ENCODE measurements around the gene MYCBPAP. TPM values are rescaled to one million over a fixed set of nuclear protein-coding genes. Genes with fewer than 3 reads are reported as not detected.

The MYCBPAP gene
- total and polyA plus RNA-seq, 3 donors from 2014 or later, result 75.9 to 315 (median 91.7) TPM

DNA sequence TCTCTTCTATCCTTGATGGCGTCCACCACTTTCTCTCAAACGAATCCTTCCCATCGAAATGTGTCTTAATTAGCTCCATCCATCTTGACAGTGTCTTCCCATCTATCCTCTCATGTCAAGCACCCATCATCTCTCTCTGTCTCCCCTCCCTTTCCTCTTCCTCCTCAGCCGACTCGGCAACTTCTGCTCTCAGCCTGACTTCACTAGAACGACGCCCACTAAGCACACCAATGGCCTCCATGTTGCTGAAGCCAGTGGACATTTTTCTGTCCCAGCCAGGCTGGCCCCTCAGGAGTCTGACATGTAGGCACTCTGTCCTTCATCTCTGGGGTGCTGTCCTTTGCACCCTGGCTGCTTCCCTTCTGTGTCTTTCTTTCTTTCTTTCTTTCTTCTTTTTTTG lies 36.3 kb downstream of the MYCBPAP start:
- Histone ChIP-seq H3K36me3 (ENCODE audit: low read depth, missing control alignments) (no peaks in the 10 kb centered on the region), H3K4me1 (peaks cover 27% of the 10 kb centered on the region), H3K27ac (no peak overlapping the region), H3K9me3 (no peaks in the 10 kb centered on the region), H3K4me3 (no peak overlapping the region), H3K27me3 (no peaks in the 10 kb centered on the region)
- TF ChIP-seq, protein P1, sequence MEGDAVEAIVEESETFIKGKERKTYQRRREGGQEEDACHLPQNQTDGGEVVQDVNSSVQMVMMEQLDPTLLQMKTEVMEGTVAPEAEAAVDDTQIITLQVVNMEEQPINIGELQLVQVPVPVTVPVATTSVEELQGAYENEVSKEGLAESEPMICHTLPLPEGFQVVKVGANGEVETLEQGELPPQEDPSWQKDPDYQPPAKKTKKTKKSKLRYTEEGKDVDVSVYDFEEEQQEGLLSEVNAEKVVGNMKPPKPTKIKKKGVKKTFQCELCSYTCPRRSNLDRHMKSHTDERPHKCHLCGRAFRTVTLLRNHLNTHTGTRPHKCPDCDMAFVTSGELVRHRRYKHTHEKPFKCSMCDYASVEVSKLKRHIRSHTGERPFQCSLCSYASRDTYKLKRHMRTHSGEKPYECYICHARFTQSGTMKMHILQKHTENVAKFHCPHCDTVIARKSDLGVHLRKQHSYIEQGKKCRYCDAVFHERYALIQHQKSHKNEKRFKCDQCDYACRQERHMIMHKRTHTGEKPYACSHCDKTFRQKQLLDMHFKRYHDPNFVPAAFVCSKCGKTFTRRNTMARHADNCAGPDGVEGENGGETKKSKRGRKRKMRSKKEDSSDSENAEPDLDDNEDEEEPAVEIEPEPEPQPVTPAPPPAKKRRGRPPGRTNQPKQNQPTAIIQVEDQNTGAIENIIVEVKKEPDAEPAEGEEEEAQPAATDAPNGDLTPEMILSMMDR (IDR thresholded peaks at IDR 0.05), result no peak
- no peak for TF ChIP-seq POLR2A (IDR thresholded peaks at IDR 0.05)
- intact Hi-C loops (cut with DNase I; ENCODE audit: low total_unique reads), result loop anchor here (5.0 kb wide), 1 partner anchor 62 kb away; no protein-coding TSS in a partner anchor
- 90 to 91% methylated on average over 7 of the region's 7 CpGs for WGBS, 2 donors
- no peak for DNase-seq

DNA sequence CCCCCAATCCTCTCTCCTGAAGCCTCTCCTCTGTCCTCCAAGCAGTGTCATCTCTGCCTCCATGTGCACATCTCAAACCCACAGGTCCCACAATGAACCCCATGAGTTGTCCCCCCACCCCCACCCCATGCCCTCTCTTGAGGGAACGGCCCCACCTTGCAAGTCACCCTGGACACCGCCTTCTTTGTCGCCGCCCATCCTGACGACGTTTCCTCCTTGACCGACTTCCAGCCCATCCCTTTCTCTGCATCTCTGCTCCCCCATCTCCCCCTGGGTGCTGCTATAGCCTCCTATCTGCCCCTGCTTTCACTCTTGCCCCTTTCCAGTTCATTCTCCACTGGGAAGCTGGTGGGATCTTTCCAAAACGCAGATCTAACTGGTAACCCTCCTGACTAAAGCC lies 37.1 kb downstream of the MYCBPAP start:
- no peak overlapping the region for H3K4me3 ChIP-seq
- no peaks in the 10 kb centered on the region for H3K27me3 ChIP-seq
- DNase-seq, result no peak
- peaks cover 27% of the 10 kb centered on the region for H3K4me1 ChIP-seq
- WGBS, 2 donors, result 67 to 73% methylated on average over 8 of the region's 8 CpGs
- no peaks in the 10 kb centered on the region for H3K9me3 ChIP-seq
- no peak overlapping the region for H3K27ac ChIP-seq
- no peaks in the 10 kb centered on the region for H3K36me3 ChIP-seq (ENCODE audit: low read depth, missing control alignments)
- intact Hi-C loops (cut with DNase I; ENCODE audit: low total_unique reads), result loop anchor here (5.0 kb wide), 1 partner anchor 152 kb away; no protein-coding TSS in a partner anchor
- TF ChIP-seq, protein P1 (IDR thresholded peaks at IDR 0.05), result no peak
- TF ChIP-seq POLR2A (IDR thresholded peaks at IDR 0.05), result no peak

DNA sequence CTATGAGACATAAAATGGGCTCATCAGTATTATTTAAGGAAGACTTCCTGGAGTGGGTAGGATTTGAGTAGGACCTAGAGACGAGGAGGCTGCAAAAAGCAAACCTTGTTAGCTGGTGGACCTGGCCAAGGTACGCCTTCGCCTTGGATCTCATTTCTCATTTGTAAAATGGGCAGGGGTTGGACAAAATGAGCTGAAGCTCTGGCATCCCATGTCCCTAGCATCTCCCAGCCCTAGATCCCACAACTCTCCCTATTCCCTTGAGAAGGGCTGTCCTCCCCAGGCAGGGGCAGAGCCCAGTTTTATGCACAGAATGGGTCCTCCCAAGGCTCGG lies 38.4 kb downstream of the MYCBPAP start:
- Histone ChIP-seq H3K4me3 (peak overlapping the region; percentile 61 to 79), H3K36me3 (ENCODE audit: low read depth, missing control alignments) (no peaks in the 10 kb centered on the region), H3K27ac (peak overlapping the region in 1 of 2 donors; percentile 81), H3K4me1 (peaks cover 20% of the 10 kb centered on the region), H3K27me3 (no peaks in the 10 kb centered on the region), H3K9me3 (no peaks in the 10 kb centered on the region)
- TF ChIP-seq POLR2A (IDR thresholded peaks at IDR 0.05), result no peak
- TF ChIP-seq, protein P1 (IDR thresholded peaks at IDR 0.05), result no peak
- intact Hi-C loops (cut with DNase I; ENCODE audit: low total_unique reads), result loop anchor here (5.0 kb wide), 1 partner anchor 151 kb away; no protein-coding TSS in a partner anchor
- WGBS, 2 donors, result 36 to 63% methylated on average over 3 to 4 of the region's 4 CpGs
- DNase-seq, result no peak

DNA sequence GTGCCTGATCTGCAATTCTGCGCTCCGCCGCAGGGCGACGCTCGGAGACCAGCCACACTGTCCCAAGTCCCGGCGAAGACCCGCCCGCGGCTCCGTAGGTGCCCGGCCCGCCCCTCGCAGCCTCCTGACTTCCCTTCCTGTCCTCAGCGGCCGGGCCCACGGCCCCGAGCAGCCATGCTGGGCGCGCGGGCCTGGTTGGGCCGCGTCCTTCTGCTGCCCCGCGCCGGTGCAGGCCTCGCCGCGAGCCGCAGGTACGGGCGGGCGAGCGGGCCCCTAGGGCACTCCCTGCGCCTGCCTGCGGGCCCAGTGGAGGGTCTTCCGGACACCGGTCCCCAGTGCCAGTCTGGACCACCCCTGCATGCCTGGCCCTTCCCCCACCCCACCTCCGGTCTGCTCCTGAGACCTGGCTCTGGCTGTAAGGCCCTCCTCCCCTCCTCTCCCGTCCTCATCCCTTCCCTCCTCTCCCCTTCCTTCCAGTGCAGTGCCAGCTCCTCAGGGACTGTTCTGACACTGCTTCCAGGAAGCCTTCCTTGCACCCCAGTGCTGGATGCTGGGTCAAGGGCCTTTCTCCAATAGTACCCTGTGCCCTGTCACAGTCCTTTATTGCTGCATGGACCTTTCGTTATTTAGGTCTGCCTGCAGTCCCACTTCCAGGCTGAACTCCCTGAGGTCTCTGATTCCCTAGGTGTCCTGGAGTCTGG lies 38.9 kb downstream of the MYCBPAP start, which contains the start of gene SPATA20:
Gene SPATA20, plus strand, starts transcription at position 140 of the 701 bp plus-strand sequence. Its CDS starts 35 bp downstream, at position 175.
- H3K9me3 ChIP-seq, result no peaks in the 10 kb centered on the region
- WGBS, 2 donors, result 2 to 3% methylated on average over 13 to 42 of the region's 42 CpGs
- no peaks in the 10 kb centered on the region for H3K27me3 ChIP-seq
- H3K36me3 ChIP-seq (ENCODE audit: low read depth, missing control alignments), result no peaks in the 10 kb centered on the region
- peak within 1 kb of the TSS; percentile 61 to 79 for H3K4me3 ChIP-seq
- intact Hi-C loops (cut with DNase I; ENCODE audit: low total_unique reads), result loop anchor here (5.0 kb wide), 1 partner anchor 150 kb away; no protein-coding TSS in a partner anchor
- peak; percentile 96 for DNase-seq
- peaks cover 19% of the 10 kb centered on the region for H3K4me1 ChIP-seq
- peak; percentile 71 for TF ChIP-seq POLR2A (IDR thresholded peaks at IDR 0.05)
- TF ChIP-seq, protein P1 (IDR thresholded peaks at IDR 0.05), result peak; percentile 96 to 99 (median 98)
- H3K27ac ChIP-seq, result peak within 1 kb of the TSS; percentile 74 to 81

Data from testis (tissue), 3 donors.